Stimulated activated naive B cell treated with anti-CD40 and anti-IgM and Interleukin-4, amounts not matched to agents 10 μg/mL and 1 μg/mL and 100 μg/mL, for 72 hours (primary cell): ENCODE results near the gene RPP38.

Source experiments
- ATAC-seq, 2 donors: fragments of 150-1000 bp; cut with Tn5 transposase; replicated peaks; 2 replicates each; pipeline ENCODE4 v1.10.0; 2021; ENCODE audit warnings: moderate library complexity in 1 of 2
- DNase-seq: peaks from one replicate; pipeline ENCODE4 v3.0.0; 2021
- H3K27ac Mint-ChIP-seq: one replicate; pipeline ENCODE4 v1.8.0; 2022; ENCODE audit warnings: mild to moderate bottlenecking, mixed read lengths
- H3K27me3 Mint-ChIP-seq, 2 donors: one replicate each; pipeline ENCODE4 v1.8.0; 2022; ENCODE audit warnings: mixed read lengths in 2 of 2
- H3K36me3 Mint-ChIP-seq, 2 donors: one replicate each; pipeline ENCODE4 v1.8.0; 2022; ENCODE audit warnings: mixed read lengths in 2 of 2, mild to moderate bottlenecking in 1 of 2
- H3K4me1 Mint-ChIP-seq, 2 donors: one replicate each; pipeline ENCODE4 v1.8.0; 2022; ENCODE audit warnings: mixed read lengths in 2 of 2, mild to moderate bottlenecking in 1 of 2
- H3K4me3 Mint-ChIP-seq, 2 donors: one replicate each; pipeline ENCODE4 v1.8.0; 2022; ENCODE audit warnings: mild to moderate bottlenecking in 2 of 2, mixed read lengths in 2 of 2, moderate library complexity in 1 of 2
- H3K9me3 Mint-ChIP-seq, 2 donors: one replicate each; pipeline ENCODE4 v1.8.0; 2022; ENCODE audit warnings: mixed read lengths in 2 of 2, mild to moderate bottlenecking in 1 of 2

Gene RPP38

DNA sequence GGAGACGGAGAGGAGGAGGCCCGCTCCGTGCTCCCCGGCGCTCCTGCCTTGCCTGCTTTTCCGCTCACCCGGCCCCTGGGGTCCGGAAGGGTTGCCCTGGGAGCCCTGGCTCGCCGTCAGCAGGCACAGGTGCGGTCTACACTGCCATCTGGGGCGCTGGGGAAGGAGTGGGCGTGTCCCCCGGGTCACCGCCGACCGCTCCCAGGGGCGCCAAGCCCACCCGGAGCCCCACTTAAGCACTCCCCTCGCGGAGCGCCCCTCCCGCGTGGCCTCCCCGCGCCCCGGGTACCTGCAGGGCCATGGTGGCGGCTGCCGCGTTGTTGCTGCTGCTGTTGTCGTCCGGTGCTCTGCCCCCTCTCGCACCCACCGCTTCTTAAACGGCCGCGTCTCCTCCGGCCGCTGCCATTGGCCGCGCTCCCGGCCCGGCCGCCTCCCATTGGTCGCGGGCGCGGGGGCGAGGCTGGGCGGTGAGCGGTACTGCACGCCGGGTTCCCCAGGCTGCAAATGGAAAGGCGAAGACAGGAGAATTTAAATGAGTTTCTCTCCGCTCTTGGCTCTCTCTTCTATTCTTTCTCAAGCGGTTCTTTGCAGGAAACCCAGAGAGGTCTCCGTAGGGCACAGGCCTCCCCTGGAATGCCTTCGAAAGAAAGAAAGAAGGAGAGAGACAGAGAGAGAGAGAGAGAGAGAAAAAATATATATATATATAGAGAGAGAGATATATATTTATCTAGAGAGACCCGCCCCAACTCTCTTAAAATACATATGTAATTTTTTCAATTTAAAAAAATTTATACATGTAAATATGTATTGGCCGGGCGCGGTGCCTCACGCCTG is 8.5 kb upstream of the RPP38 start, which contains the start of gene ACBD7:
TSS of gene ACBD7 (minus strand) at position 349 of the 834 bp plus-strand sequence. CDS start at position 301, 48 bp downstream.
- DNase-seq (peak; percentile 71), ATAC-seq (peak; percentile 100)
- no peak within 1 kb of the TSS for H3K27ac Mint-ChIP-seq
- no peaks in the 10 kb centered on the region for H3K36me3 Mint-ChIP-seq
- peaks cover 0 to 5% of the 10 kb centered on the region in 2 donors for H3K9me3 Mint-ChIP-seq
- peak within 1 kb of the TSS; percentile 78 to 86 for H3K4me3 Mint-ChIP-seq
- peaks cover 0 to 5% of the 10 kb centered on the region in 2 donors for H3K27me3 Mint-ChIP-seq
- peaks cover 0 to 3% of the 10 kb centered on the region in 2 donors for H3K4me1 Mint-ChIP-seq

DNA sequence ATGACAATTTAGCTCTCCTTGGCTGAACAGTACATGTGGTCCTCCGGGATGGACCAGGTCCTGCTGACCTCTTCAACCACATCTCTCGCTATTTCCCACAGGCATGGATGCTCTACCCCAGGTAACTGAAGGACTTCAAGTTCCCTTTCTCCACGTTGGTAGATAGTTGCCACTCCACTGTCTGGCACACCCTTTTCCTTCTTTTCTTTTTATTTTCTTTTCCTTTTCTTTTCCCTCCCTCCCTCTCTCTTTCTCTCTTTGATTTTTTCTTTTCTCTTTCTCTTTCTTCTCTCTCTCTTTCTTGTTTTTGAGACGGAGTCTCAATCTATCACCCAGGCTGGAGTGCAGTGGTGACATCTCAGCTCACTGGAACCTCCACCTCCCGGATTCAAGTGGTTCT is 5.7 kb upstream of the RPP38 start:
- Mint-ChIP-seq H3K9me3 (peaks cover 0 to 5% of the 10 kb centered on the region in 2 donors), H3K36me3 (no peaks in the 10 kb centered on the region), H3K27ac (no peak overlapping the region), H3K4me3 (no peak overlapping the region), H3K4me1 (peaks cover 1 to 3% of the 10 kb centered on the region in 2 donors), H3K27me3 (peaks cover 0 to 5% of the 10 kb centered on the region in 2 donors)
- ATAC-seq (no peak), DNase-seq (no peak)

DNA sequence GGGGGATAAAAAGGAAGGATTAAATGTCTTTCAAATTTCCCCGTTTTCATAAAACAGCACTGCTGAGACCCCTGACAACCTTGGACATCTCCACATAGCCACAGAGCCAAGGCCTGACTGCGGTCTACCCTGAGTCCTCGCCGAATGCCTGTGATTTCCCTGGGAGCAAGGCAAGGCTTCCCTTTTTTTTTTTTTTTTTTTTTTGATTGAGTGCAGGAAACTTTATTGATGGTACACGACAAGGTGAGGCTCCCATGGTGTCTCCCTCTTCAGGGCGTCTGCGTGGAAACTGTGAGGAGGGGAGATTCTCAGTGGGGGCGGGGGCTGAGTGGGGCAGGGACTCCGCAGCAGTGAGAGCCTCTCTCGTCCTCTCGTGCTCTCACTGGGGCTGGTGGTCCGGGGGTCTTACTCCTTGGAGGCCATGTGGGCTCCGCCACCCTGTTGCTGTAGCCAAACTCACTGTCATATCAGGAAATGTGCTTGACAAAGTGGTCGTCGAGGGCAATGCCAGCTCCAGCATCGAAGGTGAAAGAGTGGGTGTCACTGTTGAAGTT is 4.2 kb upstream of the RPP38 start:
- peaks cover 0 to 5% of the 10 kb centered on the region in 2 donors for H3K9me3 Mint-ChIP-seq
- no peak for ATAC-seq
- no peak for DNase-seq
- H3K27ac Mint-ChIP-seq, result no peak overlapping the region
- H3K36me3 Mint-ChIP-seq, result peaks cover 2 to 6% of the 10 kb centered on the region in 2 donors
- H3K27me3 Mint-ChIP-seq, result peaks cover 0 to 5% of the 10 kb centered on the region in 2 donors
- no peak overlapping the region for H3K4me3 Mint-ChIP-seq
- H3K4me1 Mint-ChIP-seq, result peaks cover 5 to 13% of the 10 kb centered on the region in 2 donors

DNA sequence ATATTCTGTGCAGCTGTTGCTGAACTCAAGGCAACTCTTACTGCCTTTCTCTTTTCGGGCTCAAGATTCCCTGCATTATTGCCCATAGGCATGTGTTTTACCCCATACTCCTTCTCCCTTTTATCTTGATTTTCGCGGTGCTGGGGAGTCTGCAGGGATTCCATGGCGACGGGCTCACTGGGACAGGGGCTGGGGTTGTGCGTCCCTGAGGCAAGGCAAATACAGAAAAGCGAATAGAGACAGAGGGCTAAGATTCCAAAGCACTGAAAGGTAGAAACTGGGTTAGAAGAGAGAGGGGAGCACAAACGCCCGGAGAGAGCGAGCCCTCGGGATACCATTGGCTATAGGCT is 519 bp upstream of the RPP38 start:
- H3K4me3 Mint-ChIP-seq, result peak overlapping the region; percentile 90 to 96
- peak; percentile 26 to 32 for ATAC-seq
- peaks cover 8 to 23% of the 10 kb centered on the region in 2 donors for H3K36me3 Mint-ChIP-seq
- peaks cover 16 to 36% of the 10 kb centered on the region in 2 donors for H3K4me1 Mint-ChIP-seq
- no peak for DNase-seq
- peaks cover 0 to 5% of the 10 kb centered on the region in 2 donors for H3K27me3 Mint-ChIP-seq
- H3K9me3 Mint-ChIP-seq, result peaks cover 0 to 5% of the 10 kb centered on the region in 2 donors
- H3K27ac Mint-ChIP-seq, result peak overlapping the region; percentile 97

DNA sequence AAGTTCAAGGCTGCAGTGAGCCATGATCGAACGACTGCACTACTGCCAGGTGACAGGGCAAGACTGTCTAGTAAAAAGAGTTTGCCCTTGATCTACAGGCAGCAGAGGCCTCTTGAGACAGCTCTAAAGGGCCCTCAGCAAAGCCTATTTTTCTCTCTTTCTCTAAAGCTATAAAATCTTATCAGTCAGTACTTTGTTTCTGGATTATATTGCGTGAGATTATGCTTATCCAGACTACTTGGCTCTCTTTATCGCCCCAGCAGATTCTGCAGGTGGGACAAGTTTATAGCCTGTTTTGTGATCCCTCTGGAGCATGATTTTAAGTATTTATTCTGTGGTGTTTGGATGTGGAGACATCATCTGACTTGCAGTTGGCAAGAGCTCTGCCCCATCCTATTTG is 2.7 kb downstream of the RPP38 start:
- no peak for ATAC-seq
- H3K36me3 Mint-ChIP-seq, result peaks cover 14 to 45% of the 10 kb centered on the region in 2 donors

DNA sequence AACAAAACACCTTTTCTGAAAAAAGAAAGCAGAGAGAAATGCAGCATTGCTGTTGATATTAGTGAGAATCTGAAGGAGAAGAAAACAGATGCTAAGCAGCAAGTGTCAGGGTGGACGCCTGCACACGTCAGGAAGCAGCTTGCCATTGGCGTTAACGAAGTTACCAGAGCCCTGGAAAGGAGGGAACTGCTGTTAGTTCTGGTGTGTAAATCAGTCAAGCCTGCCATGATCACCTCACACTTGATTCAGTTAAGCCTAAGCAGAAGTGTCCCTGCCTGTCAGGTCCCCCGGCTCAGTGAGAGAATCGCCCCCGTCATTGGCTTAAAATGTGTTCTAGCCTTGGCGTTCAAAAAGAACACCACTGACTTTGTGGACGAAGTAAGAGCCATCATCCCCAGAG is 6.4 kb downstream of the RPP38 start:
- H3K4me1 Mint-ChIP-seq, result peaks cover 14 to 35% of the 10 kb centered on the region in 2 donors
- no peak overlapping the region for H3K27ac Mint-ChIP-seq
- no peak overlapping the region for H3K4me3 Mint-ChIP-seq
- peaks cover 17 to 52% of the 10 kb centered on the region in 2 donors for H3K36me3 Mint-ChIP-seq
- no peaks in the 10 kb centered on the region for H3K9me3 Mint-ChIP-seq
- no peak for ATAC-seq
- DNase-seq, result no peak
- H3K27me3 Mint-ChIP-seq, result no peaks in the 10 kb centered on the region

More for the DNA sequence above, 2.7 kb downstream of the RPP38 start:
- Mint-ChIP-seq H3K4me3 (no peak overlapping the region), H3K27me3 (no peaks in the 10 kb centered on the region), H3K4me1 (peaks cover 18 to 42% of the 10 kb centered on the region in 2 donors), H3K27ac (no peak overlapping the region), H3K9me3 (no peaks in the 10 kb centered on the region)
- DNase-seq, result no peak

DNA sequence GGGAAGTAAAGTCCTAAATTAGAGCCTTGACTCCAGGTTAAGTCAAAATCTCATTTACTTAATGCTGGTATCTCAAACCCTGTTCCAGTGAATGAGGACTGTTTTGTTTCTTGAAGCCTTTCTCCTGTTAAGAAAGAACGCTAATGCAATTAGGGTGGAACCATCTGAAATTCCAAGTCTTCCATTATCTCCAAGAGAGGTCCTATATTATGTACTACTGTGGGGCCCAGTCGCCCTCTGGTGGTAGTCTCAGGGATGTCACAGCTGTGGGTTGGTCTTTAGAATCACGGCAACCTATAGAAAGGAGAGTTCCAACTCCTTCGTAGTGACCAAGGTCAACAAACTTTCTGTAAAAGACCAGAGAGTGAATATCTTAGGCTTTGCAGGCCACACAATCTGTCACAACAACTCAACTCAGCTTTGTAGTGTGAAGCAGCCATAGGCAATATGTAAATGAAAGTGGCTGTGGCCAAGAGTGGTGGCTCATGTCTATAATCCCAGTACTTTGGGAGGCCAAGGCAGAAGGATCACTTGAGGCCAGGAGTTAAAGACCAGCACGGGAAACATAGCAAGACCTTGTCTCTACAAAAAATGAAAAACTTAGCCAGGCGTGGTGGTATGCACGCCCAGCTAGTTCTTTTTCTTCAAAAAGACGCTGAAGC is 9.3 kb downstream of the RPP38 start:
- H3K36me3 Mint-ChIP-seq, result peaks cover 20 to 44% of the 10 kb centered on the region in 2 donors
- peak overlapping the region; percentile 16 for H3K27ac Mint-ChIP-seq
- peak; percentile 40 for DNase-seq
- H3K9me3 Mint-ChIP-seq, result no peaks in the 10 kb centered on the region
- no peak overlapping the region for H3K4me3 Mint-ChIP-seq
- H3K4me1 Mint-ChIP-seq, result peaks cover 2 to 15% of the 10 kb centered on the region in 2 donors
- peak; percentile 88 to 96 for ATAC-seq
- H3K27me3 Mint-ChIP-seq, result no peaks in the 10 kb centered on the region

DNA sequence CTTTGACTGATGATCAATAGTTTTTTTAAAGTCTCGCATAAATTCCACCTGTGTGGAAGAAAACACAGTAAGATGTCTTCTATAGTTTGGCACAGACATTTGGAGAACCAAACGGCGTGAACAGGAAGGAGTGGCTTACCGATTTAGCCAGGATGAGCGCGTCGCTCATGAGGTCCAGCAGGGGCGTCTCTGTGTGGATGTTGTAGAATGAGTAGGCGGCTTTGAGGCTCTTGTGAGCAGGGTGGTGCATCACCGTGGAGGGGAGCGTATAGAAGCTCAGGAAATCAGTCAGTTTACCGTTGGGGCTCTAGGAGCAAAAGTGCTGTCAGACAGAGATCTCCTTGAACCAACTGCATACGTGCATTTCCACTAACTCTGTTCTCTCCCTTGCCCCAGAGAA is 15.5 kb downstream of the RPP38 start:
- no peak overlapping the region for H3K27ac Mint-ChIP-seq
- H3K9me3 Mint-ChIP-seq, result no peaks in the 10 kb centered on the region
- H3K4me3 Mint-ChIP-seq, result no peak overlapping the region
- no peaks in the 10 kb centered on the region for H3K4me1 Mint-ChIP-seq
- no peak for DNase-seq
- H3K27me3 Mint-ChIP-seq, result no peaks in the 10 kb centered on the region
- no peak for ATAC-seq
- H3K36me3 Mint-ChIP-seq, result peaks cover 24 to 25% of the 10 kb centered on the region in 2 donors

DNA sequence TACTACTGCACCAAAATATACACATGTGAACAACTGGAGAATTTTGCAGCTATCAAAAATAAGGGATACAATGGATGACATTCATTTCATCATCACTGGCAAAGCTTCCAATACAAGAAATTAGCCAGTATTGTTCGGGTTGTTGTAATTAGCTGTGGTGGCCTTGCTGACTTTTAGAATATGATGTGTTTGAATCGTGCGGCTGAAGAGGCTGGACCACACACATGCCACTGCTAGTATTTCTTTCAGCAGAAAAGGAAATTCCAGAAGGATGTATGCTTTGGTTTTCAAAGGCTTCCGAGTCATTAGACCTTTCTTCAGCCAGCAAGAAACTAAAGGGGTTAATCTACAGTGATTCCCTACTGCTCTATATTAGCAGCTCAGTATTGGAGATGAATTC is 16.6 kb downstream of the RPP38 start:
- Mint-ChIP-seq H3K4me1 (no peaks in the 10 kb centered on the region), H3K4me3 (no peak overlapping the region), H3K9me3 (no peaks in the 10 kb centered on the region), H3K27ac (no peak overlapping the region), H3K36me3 (peaks cover 17 to 18% of the 10 kb centered on the region in 2 donors), H3K27me3 (no peaks in the 10 kb centered on the region)
- ATAC-seq (no peak), DNase-seq (no peak)

DNA sequence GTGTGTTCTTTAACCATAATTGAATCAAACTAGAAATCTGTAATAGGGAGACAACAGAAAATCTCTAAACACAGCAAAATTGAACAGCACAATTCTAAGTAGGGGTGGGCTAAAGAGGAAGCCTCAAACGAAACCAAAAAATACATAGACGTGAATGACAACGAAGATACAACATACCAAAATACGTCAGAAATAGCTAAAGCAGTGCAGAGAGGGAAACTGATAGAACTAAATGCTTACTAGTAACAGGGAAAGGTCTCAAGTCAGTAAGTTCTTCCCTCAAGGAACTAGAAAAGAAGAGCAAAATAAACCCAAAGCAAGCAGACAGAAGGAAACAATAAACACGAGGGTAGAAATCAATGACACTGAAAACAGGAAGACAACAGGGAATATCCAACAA is 19.1 kb downstream of the RPP38 start:
- DNase-seq (no peak), ATAC-seq (no peak)
- peaks cover 22% of the 10 kb centered on the region in 2 donors for H3K36me3 Mint-ChIP-seq
- H3K27ac Mint-ChIP-seq, result no peak overlapping the region
- H3K9me3 Mint-ChIP-seq, result no peaks in the 10 kb centered on the region
- no peaks in the 10 kb centered on the region for H3K27me3 Mint-ChIP-seq
- H3K4me1 Mint-ChIP-seq, result peaks cover 0 to 3% of the 10 kb centered on the region in 2 donors
- H3K4me3 Mint-ChIP-seq, result no peak overlapping the region

DNA sequence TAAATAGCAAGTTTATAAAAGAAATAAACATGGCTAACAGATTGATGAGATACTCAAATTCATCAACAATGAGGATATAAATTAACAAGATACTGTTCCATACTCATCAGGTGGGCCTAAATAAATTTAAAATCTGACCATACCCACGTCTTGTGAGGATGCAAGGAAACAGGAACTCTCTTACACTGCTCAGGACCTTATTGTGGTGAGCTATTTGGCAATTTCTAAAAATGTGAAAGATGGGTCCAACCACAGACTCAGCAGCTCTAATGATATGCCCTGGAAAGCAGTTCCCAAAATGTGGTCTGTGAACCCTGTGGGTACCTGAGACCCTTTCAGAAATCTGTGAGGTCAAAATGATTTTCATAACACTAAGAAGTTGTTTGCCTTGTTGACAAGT is 21.5 kb downstream of the RPP38 start:
- ATAC-seq (no peak), DNase-seq (no peak)
- Mint-ChIP-seq H3K4me3 (no peak overlapping the region), H3K27ac (no peak overlapping the region), H3K27me3 (no peaks in the 10 kb centered on the region), H3K4me1 (peaks cover 0 to 3% of the 10 kb centered on the region in 2 donors), H3K36me3 (peaks cover 14 to 15% of the 10 kb centered on the region in 2 donors), H3K9me3 (no peaks in the 10 kb centered on the region)

DNA sequence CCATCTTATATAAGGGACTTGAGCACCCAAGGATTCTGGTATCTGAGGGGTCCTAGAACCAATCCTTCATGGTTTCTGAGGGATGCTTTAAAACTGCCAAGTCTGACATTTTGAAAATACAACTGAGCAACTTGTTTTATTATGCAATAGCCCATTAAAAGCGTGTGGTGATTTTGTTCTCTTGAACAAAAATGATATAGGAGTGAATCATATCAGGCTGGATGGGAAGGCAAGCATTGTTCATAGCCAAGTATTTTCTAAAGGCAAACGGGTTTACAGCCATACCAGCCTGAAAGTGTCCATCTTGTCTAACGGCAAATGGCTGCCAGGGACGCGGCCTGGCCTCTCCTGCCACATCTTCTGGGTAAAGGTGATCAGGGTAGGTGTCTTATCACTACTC is 23.4 kb downstream of the RPP38 start:
- Mint-ChIP-seq H3K27ac (no peak overlapping the region), H3K4me1 (peaks cover 0 to 5% of the 10 kb centered on the region in 2 donors), H3K4me3 (no peak overlapping the region), H3K27me3 (no peaks in the 10 kb centered on the region), H3K9me3 (no peaks in the 10 kb centered on the region), H3K36me3 (peaks cover 17 to 19% of the 10 kb centered on the region in 2 donors)
- ATAC-seq (no peak), DNase-seq (no peak)

DNA sequence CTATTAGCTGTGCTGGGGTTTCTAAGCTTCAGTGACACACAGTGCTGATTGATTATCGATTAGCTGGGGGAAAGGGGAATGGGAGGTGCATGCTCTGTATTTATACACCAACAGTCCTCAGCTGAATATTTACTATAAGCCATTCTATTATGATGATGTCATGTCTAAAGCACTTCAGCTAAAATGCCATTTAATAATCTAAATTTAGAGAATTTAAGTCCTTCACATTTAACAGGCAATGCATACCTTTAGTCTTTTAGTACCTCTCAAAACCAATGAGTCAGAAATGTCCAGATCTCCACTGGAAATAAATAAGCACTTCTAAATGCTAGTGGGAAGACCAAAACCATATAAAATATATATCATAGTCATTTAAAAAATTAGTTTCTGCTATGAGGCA is 24.6 kb downstream of the RPP38 start:
- H3K36me3 Mint-ChIP-seq, result peaks cover 25% of the 10 kb centered on the region in 2 donors
- no peak overlapping the region for H3K27ac Mint-ChIP-seq
- H3K27me3 Mint-ChIP-seq, result no peaks in the 10 kb centered on the region
- no peak overlapping the region for H3K4me3 Mint-ChIP-seq
- DNase-seq (no peak), ATAC-seq (no peak)
- H3K4me1 Mint-ChIP-seq, result peaks cover 0 to 5% of the 10 kb centered on the region in 2 donors
- H3K9me3 Mint-ChIP-seq, result no peaks in the 10 kb centered on the region

DNA sequence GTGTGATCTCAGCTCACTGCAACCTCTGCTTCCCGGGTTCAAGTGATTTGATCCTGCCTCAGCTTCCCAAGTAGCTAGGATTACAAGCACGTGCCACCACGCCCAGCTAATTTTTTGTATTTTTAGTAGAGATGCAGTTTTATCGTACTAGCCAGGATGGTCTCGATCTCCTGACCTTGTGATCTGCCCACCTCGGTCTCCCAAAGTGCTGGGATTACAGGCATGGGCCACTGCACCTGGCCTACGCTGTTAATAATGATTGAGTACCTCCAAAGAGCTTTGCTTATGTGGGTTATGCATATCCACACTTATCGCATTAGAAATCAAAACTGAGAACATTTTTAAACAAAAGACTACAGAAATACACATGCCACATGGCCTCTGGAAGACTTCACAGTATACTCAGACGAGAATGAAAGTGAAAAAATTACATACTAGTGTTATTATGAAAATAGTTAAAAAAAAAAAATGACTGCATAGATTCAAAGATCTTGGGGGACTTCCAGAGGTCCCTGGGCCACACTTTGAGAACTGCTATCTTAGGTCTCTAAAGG is 25.4 kb downstream of the RPP38 start:
- Mint-ChIP-seq H3K27me3 (no peaks in the 10 kb centered on the region), H3K4me3 (no peak overlapping the region), H3K9me3 (no peaks in the 10 kb centered on the region), H3K4me1 (peaks cover 0 to 5% of the 10 kb centered on the region in 2 donors), H3K36me3 (peaks cover 26 to 27% of the 10 kb centered on the region in 2 donors), H3K27ac (no peak overlapping the region)
- peak; percentile 49 to 70 for ATAC-seq
- no peak for DNase-seq
